Skeletal muscle tissue (tissue), 4 donors: ENCODE results near the gene PALD1. TPM values are rescaled to one million over a fixed set of nuclear protein-coding genes. Genes with fewer than 3 reads are reported as not detected.

ENCODE experiments used
- H3K27ac ChIP-seq: one replicate; pipeline ENCODE4 v1.7.0; 2013; ENCODE audit warnings: mild to moderate bottlenecking, low read depth, low read length, inconsistent platforms
- H3K27me3 ChIP-seq, 3 donors: one replicate each; pipeline ENCODE4 v1.7.0; 2013; ENCODE audit warnings: low read length in 3 of 3; ENCODE audit not compliant: control insufficient read depth in 3 of 3, insufficient read depth in 3 of 3
- H3K36me3 ChIP-seq, 3 donors: one replicate each; pipeline ENCODE4 v1.7.0; 2013; ENCODE audit warnings: low read length in 3 of 3; ENCODE audit not compliant: control insufficient read depth in 3 of 3, insufficient read depth in 3 of 3
- H3K4me1 ChIP-seq, 3 donors: one replicate each; pipeline ENCODE4 v1.7.0; 2013; ENCODE audit warnings: low read length in 3 of 3, mild to moderate bottlenecking in 3 of 3; ENCODE audit not compliant: control insufficient read depth in 3 of 3, insufficient read depth in 3 of 3
- H3K4me3 ChIP-seq, 3 donors: one replicate each; pipeline ENCODE4 v1.7.0; 2013; ENCODE audit warnings: low read length in 3 of 3
- H3K9ac ChIP-seq, 3 donors: one replicate each; pipeline ENCODE4 v1.7.0; 2013; ENCODE audit warnings: low read length in 3 of 3, mild to moderate bottlenecking in 3 of 3, moderate library complexity in 2 of 3, low read depth in 1 of 3
- H3K9me3 ChIP-seq, 3 donors: one replicate each; pipeline ENCODE4 v1.7.0; 2013; ENCODE audit warnings: low read length in 3 of 3; ENCODE audit not compliant: control insufficient read depth in 3 of 3
- total RNA-seq: library from RNA; depleted of rRNA; stranded (reverse); fragments of >200 nt; gene quantifications from one replicate; pipeline ENCODE4 v1.2.3, GENCODE V29; 2014
- donor health status: Osteomylitis.

PALD1 gene
- total RNA-seq, 1 donor from 2014 or later, result 15.7 TPM

GRCh38 chr10:70472799-70473454, 5.6 kb upstream of the PALD1 start:
- H3K27ac ChIP-seq, result no peak overlapping the region

GRCh38 chr10:70474780-70475179, 3.8 kb upstream of the PALD1 start:
- H3K9ac ChIP-seq, result no peak overlapping the region
- no peak overlapping the region for H3K27ac ChIP-seq

More at GRCh38 chr10:70472799-70473454, 5.6 kb upstream of the PALD1 start:
- H3K27me3 ChIP-seq, result no peaks in the 10 kb centered on the region
- peaks cover 18 to 49% (median 33%) of the 10 kb centered on the region in 3 donors for H3K4me1 ChIP-seq
- no peak overlapping the region for H3K9ac ChIP-seq
- no peaks in the 10 kb centered on the region for H3K36me3 ChIP-seq
- H3K9me3 ChIP-seq, result no peaks in the 10 kb centered on the region
- no peak overlapping the region for H3K4me3 ChIP-seq

DNA sequence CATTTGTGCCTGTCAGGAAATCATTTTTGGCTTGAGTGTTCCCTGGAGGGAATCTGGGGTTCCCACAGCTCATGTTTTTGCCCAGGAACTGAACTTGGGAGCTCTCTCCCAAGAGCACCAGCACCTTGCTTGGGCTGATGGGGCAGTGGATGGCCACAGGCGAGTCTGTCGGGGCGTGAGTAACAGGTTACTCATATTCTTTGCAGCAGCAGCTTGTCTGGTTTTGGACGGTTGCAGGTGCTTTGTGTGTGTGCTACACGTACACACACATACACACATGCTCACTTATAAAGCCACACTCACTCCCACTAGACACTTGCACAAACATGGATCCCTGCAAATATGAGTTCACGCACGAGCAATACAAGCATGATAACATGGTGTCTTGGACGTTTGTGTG, 2.9 kb upstream of the PALD1 start:
- Histone ChIP-seq H3K4me3 (no peak overlapping the region), H3K4me1 (peaks cover 34 to 64% (median 52%) of the 10 kb centered on the region in 3 donors), H3K36me3 (no peaks in the 10 kb centered on the region), H3K9me3 (no peaks in the 10 kb centered on the region), H3K27ac (no peak overlapping the region), H3K9ac (peak overlapping the region in 1 of 3 donors; percentile 16), H3K27me3 (no peaks in the 10 kb centered on the region)

More at GRCh38 chr10:70474780-70475179, 3.8 kb upstream of the PALD1 start:
- peaks cover 25 to 56% (median 44%) of the 10 kb centered on the region in 3 donors for H3K4me1 ChIP-seq
- no peaks in the 10 kb centered on the region for H3K27me3 ChIP-seq
- H3K4me3 ChIP-seq, result no peak overlapping the region
- H3K36me3 ChIP-seq, result no peaks in the 10 kb centered on the region
- H3K9me3 ChIP-seq, result no peaks in the 10 kb centered on the region

GRCh38 chr10:70476249-70477035, 2.1 kb upstream of the PALD1 start:
- H3K9me3 ChIP-seq, result no peaks in the 10 kb centered on the region
- H3K36me3 ChIP-seq, result no peaks in the 10 kb centered on the region
- H3K4me3 ChIP-seq, result no peak overlapping the region
- peaks cover 42 to 72% (median 58%) of the 10 kb centered on the region in 3 donors for H3K4me1 ChIP-seq
- no peaks in the 10 kb centered on the region for H3K27me3 ChIP-seq
- H3K27ac ChIP-seq, result no peak overlapping the region
- no peak overlapping the region for H3K9ac ChIP-seq

DNA sequence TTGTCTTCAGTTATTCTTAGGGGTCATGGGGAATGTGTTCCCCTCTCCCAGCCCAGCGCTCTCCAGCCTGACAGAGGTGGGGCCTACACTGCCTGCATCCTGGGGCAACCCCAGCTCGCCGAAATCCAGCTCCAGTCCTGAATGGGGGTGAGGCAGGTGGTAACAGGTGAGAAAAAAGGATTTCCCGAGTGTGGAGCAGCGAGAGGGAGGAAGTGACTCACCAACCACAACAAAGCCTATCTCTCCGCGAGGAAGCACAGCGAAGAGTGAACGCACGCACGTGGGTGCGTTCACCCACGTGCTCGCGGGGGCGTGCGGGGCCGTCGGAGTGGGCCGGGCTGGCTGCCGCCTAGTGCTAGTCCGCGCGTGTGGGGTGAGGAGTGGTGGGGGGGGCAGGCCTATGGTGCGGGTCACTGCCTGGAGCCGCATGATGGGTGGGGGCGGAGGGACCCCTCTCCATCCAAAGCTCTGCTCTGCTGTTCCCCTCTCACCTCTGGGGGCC, 855 bp upstream of the PALD1 start:
- Histone ChIP-seq H3K9ac (peak overlapping the region in 1 of 3 donors; percentile 69), H3K27me3 (no peaks in the 10 kb centered on the region), H3K36me3 (no peaks in the 10 kb centered on the region), H3K4me3 (peak overlapping the region in 2 of 3 donors; percentile 68 to 72), H3K27ac (no peak overlapping the region), H3K9me3 (no peaks in the 10 kb centered on the region), H3K4me1 (peaks cover 55 to 80% (median 65%) of the 10 kb centered on the region in 3 donors)

DNA sequence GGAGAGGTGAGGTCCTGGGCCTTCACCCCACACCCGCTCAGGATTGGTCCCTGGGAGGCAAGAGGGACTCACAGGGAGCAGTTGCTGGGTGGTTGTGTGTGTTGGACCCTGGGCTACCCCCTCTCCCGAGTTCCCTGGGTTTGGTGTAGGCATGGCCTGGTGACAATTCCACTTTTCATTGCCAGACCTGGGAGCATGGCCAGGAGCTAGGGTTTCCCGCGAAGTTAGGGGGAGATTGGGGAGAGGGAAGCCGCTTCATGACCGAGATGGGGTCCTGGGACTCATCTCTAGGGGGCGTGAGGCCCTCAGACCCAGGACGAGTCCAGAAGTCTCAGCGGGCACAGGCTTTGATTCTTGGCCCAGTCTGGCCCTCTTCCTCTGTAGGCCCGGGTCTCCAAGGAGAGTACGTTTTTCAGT, 606 bp downstream of the PALD1 start:
- Histone ChIP-seq H3K9me3 (no peaks in the 10 kb centered on the region), H3K9ac (peak overlapping the region; percentile 59 to 77 (median 69)), H3K27ac (peak overlapping the region; percentile 67), H3K27me3 (no peaks in the 10 kb centered on the region), H3K4me3 (peak overlapping the region; percentile 67 to 72 (median 68)), H3K36me3 (no peaks in the 10 kb centered on the region), H3K4me1 (peaks cover 62 to 91% (median 75%) of the 10 kb centered on the region in 3 donors)

- Histone ChIP-seq H3K36me3 (no peaks in the 10 kb centered on the region), H3K9ac (peak overlapping the region; percentile 59 to 77 (median 69)), H3K9me3 (no peaks in the 10 kb centered on the region), H3K4me1 (peaks cover 61 to 86% (median 75%) of the 10 kb centered on the region in 3 donors), H3K27me3 (no peaks in the 10 kb centered on the region), H3K4me3 (peak overlapping the region; percentile 67 to 72 (median 68)), H3K27ac (peak overlapping the region; percentile 67)
These were observed 1.2 kb downstream of the PALD1 start for GRCh38 chr10:70479626-70480238.

DNA sequence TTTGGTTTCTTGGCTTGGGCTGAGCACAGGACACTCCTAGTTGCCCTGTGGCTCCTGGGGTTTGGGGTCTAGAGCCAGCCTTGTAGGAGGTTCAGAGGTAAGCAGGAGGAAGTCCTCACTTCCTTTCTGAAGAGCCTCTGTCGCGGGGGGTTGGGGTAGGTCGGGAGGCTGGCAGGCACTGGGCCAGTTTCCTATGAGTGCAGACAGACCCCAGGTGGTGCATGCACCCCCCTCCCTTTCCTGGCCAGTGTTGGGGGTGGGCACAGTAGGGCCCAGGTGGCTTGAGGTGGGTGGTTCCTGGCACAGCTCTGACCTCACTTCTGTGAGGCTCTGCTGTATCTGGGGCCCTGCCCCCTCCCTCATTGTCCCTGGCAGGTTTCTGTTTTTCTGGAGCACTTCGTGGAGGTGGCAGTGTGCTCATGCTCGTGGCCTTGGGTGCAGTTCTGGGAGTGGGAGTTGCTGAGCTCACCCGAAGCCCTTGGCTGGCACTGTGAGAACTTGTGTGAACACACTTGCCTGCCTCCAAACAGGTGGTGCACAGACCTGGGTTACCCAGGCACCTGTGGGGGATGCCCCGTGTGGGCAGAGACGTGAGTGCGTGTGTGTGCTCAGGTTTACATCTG, 1.8 kb downstream of the PALD1 start:
- Histone ChIP-seq H3K27me3 (no peaks in the 10 kb centered on the region), H3K9me3 (no peaks in the 10 kb centered on the region), H3K4me1 (peaks cover 56 to 80% (median 70%) of the 10 kb centered on the region in 3 donors), H3K9ac (peak overlapping the region; percentile 23 to 69 (median 59)), H3K4me3 (peak overlapping the region; percentile 67 to 72 (median 68)), H3K36me3 (no peaks in the 10 kb centered on the region), H3K27ac (peak overlapping the region; percentile 67)

GRCh38 chr10:70481105-70481504, 2.5 kb downstream of the PALD1 start:
- Histone ChIP-seq H3K4me1 (peaks cover 56 to 72% (median 65%) of the 10 kb centered on the region in 3 donors), H3K36me3 (peaks cover 0 to 2% (median 0%) of the 10 kb centered on the region in 3 donors), H3K9ac (peak overlapping the region in 1 of 3 donors; percentile 69), H3K27ac (no peak overlapping the region), H3K9me3 (no peaks in the 10 kb centered on the region), H3K27me3 (no peaks in the 10 kb centered on the region), H3K4me3 (peak overlapping the region in 2 of 3 donors; percentile 9 to 72)
